SH-SY5Y (cell line): ENCODE measurements around the gene CCER1.

Experiments used
- GATA2 ChIP-seq: IDR thresholded peaks from 2 replicates; pipeline ENCODE4 v1.6.1; 2011; ENCODE audit warnings: mild to moderate bottlenecking, low read depth, low read length
- GATA3 ChIP-seq: IDR thresholded peaks from 2 replicates; pipeline ENCODE4 v1.6.1; 2011; ENCODE audit warnings: low read depth, mild to moderate bottlenecking, low read length, moderate library complexity

The CCER1 gene

GRCh38 chr12:90951432-90952105 lies 3.4 kb downstream of the CCER1 start:
- TF ChIP-seq GATA3 (no peak), GATA2 (no peak)

- TF ChIP-seq GATA3 (no peak), GATA2 (no peak)
These were observed 7.1 kb downstream of the CCER1 start for GRCh38 chr12:90947869-90948268.

- TF ChIP-seq GATA3 (no peak), GATA2 (no peak)
These were observed 9.8 kb downstream of the CCER1 start for GRCh38 chr12:90945070-90945649.

- TF ChIP-seq GATA3, result no peak
- no peak for TF ChIP-seq GATA2
These were observed 11.7 kb downstream of the CCER1 start for GRCh38 chr12:90943255-90943654.

- TF ChIP-seq GATA3 (no peak), GATA2 (no peak)
These were observed 14.0 kb downstream of the CCER1 start for GRCh38 chr12:90940872-90941499.

GRCh38 chr12:90939382-90939781 lies 15.6 kb downstream of the CCER1 start:
- TF ChIP-seq GATA2, result no peak
- no peak for TF ChIP-seq GATA3

GRCh38 chr12:90938451-90938850 lies 16.5 kb downstream of the CCER1 start:
- TF ChIP-seq GATA3, result no peak
- no peak for TF ChIP-seq GATA2

- TF ChIP-seq GATA2 (no peak), GATA3 (no peak)
These were observed 17.3 kb downstream of the CCER1 start for GRCh38 chr12:90937651-90938050.

GRCh38 chr12:90936230-90937005 lies 18.6 kb downstream of the CCER1 start:
- TF ChIP-seq GATA2 (no peak), GATA3 (no peak)

- TF ChIP-seq GATA2 (no peak), GATA3 (no peak)
These were observed 29.4 kb downstream of the CCER1 start for GRCh38 chr12:90925562-90925961.

- TF ChIP-seq GATA3 (no peak), GATA2 (no peak)
These were observed 30.6 kb downstream of the CCER1 start for GRCh38 chr12:90924406-90924805.

GRCh38 chr12:90922145-90922627 lies 32.8 kb downstream of the CCER1 start:
- no peak for TF ChIP-seq GATA2
- TF ChIP-seq GATA3, result no peak

GRCh38 chr12:90921536-90921935 lies 33.4 kb downstream of the CCER1 start:
- TF ChIP-seq GATA2, result no peak
- no peak for TF ChIP-seq GATA3

- no peak for TF ChIP-seq GATA2
- no peak for TF ChIP-seq GATA3
These were observed 34.8 kb downstream of the CCER1 start for GRCh38 chr12:90920222-90920621.

GRCh38 chr12:90917431-90917830 lies 37.5 kb downstream of the CCER1 start:
- TF ChIP-seq GATA2 (no peak), GATA3 (no peak)

- TF ChIP-seq GATA2 (no peak), GATA3 (no peak)
These were observed 38.5 kb downstream of the CCER1 start for GRCh38 chr12:90916516-90916915.

- no peak for TF ChIP-seq GATA3
- TF ChIP-seq GATA2, result no peak
These were observed 39.6 kb downstream of the CCER1 start for GRCh38 chr12:90915353-90915752.
